Choroid plexus epithelial cell (primary cell): ENCODE results near the gene NBAS.

ENCODE experiments used
- DNase-seq: peaks from one replicate; pipeline ENCODE4 v3.0.0-alpha.2; 2010; ENCODE audit warnings: low read depth
- H3K4me3 ChIP-seq: 2 replicates; pipeline ENCODE4 v1.5.1; 2011; ENCODE audit warnings: low read depth, mild to moderate bottlenecking, control low read depth, low read length, moderate library complexity
- TF ChIP-seq, protein P1 (sequence below): conservative IDR thresholded peaks from 2 replicates; pipeline ENCODE4 v1.5.1; 2011; ENCODE audit warnings: low read depth, mild to moderate bottlenecking, control low read depth, inconsistent platforms, low read length, moderate library complexity

NBAS gene

DNA sequence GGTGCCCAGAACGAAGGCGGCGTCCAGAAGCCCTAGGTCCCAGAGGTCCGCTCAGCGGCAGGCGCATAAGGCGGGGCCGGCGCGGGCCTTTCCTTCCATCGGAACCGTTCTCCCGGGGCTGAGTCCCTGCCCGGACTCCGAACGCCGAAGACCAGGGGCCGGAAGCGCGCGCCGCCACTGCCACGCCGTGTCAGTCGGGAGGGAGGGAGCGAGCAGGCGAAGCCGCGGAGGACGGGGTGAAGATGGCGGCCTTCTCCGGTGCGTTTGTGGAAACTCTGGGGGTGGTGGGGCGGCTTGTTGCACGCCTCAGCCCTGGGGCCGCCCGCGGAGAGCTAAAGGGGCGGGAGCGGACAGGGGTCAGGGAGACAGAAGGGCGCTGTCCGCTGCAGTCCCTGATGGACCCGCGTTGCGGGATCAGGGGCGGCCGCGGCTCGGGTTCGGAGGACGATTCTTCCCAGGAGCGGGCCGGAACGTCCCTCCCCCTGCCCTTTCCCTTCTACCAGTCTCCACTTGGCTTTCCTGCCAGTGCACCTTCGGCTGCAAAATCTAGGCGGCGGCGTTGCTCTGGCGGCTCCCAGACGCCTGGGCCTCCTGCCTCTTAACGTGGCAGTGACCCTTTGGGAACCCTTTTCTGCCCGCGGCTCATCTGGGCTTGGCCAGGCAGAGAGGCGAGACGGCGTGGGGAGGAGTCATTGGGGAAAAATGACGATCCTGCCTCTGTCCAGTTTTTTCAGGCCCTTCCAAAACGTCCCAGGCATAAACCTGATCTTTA lies 30.7 kb upstream of the NBAS start, which contains the start of gene DDX1:
TSS of gene DDX1 (plus strand) at position 177 of the 772 bp plus-strand sequence. CDS start at position 243, 66 bp downstream.
- peak; percentile 89 for DNase-seq
- peak within 1 kb of the TSS; percentile 82 for H3K4me3 ChIP-seq
- TF ChIP-seq, protein P1, sequence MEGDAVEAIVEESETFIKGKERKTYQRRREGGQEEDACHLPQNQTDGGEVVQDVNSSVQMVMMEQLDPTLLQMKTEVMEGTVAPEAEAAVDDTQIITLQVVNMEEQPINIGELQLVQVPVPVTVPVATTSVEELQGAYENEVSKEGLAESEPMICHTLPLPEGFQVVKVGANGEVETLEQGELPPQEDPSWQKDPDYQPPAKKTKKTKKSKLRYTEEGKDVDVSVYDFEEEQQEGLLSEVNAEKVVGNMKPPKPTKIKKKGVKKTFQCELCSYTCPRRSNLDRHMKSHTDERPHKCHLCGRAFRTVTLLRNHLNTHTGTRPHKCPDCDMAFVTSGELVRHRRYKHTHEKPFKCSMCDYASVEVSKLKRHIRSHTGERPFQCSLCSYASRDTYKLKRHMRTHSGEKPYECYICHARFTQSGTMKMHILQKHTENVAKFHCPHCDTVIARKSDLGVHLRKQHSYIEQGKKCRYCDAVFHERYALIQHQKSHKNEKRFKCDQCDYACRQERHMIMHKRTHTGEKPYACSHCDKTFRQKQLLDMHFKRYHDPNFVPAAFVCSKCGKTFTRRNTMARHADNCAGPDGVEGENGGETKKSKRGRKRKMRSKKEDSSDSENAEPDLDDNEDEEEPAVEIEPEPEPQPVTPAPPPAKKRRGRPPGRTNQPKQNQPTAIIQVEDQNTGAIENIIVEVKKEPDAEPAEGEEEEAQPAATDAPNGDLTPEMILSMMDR: no peak

DNA sequence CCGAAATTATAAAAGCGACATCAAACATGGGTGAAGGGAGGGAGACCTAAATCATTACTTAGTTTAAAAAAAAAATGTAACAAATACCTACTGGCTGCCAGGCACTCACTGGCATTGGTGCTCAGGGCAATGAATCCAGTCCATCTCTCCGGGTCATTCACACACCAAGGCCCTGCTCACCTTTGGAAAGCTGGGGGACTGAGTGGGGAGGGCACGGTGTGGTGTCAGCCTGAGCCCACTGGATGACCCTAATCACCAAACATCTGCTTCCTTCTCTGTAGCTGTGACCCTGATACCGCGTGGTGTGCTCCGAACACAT lies 30.2 kb upstream of the NBAS start:
- no peak for DNase-seq
- TF ChIP-seq, protein P1: no peak
- peak overlapping the region; percentile 82 for H3K4me3 ChIP-seq

GRCh38 chr2:15588329-15588919 lies 27.3 kb upstream of the NBAS start:
- DNase-seq: peak; percentile 77
- H3K4me3 ChIP-seq: no peak overlapping the region
- TF ChIP-seq, protein P1: peak; percentile 84

DNA sequence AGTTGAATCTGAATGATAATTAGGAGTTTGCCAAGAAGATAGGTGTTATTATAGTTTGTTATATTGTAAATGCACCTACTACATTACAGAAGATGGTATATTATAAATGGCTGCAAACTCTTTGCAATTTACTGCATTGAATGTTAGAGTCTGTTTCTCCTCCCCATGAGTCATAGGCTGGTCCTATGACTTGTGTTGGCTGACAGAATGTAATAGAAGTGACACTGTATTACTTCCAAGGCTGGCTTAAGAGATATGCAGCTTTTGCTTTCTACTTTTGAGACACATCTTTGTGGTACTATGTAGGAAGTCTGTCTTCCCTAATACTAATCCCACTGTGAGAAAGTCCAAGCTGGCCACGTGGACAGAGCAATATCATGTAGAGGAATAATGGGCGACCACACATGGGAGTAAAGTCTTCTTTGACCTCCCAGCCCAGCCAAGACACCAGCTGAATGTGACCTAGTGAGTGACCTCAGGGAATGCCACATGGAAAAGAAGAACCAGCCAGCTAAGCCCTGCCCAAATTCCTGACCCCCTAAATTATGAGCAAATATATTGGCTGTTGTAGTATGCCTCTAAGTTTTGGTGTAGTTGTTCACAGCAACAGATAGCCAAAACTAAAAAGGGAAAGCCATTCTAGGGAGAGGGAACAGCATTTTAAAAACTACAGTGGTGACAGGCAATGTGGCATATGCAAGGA lies 23.8 kb upstream of the NBAS start:
- TF ChIP-seq, protein P1: no peak

DNA sequence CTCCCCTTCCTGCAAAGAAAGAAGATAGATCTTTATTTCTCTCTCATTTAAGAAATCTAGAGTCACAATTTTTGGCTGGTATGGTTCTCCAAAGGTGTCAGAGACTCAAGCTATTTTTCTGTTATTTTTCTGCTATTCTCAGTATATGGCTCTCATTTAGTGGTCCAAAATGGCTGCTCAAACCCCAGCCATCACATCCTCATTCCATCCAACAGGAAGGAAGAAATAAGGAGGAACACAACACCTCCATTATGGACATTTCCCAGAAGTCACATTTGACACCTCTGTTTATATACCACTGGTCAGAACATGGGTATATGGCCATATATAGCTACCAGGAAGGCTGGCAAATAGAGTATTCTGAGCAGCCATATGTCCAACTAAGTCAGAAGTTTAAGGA lies 23.2 kb upstream of the NBAS start:
- TF ChIP-seq, protein P1: no peak
- no peak for DNase-seq
- H3K4me3 ChIP-seq: no peak overlapping the region

More for the DNA sequence above, 23.8 kb upstream of the NBAS start:
- H3K4me3 ChIP-seq: no peak overlapping the region
- peak; percentile 29 for DNase-seq

GRCh38 chr2:15583826-15584225 lies 22.7 kb upstream of the NBAS start:
- TF ChIP-seq, protein P1: no peak
- H3K4me3 ChIP-seq: no peak overlapping the region

More at GRCh38 chr2:15583826-15584225, 22.7 kb upstream of the NBAS start:
- no peak for DNase-seq
